ENCODE results near the gene ITM2C. TPM values are rescaled to one million over a fixed set of nuclear protein-coding genes. Genes with fewer than 3 reads are reported as not detected.

The ITM2C gene
- total and polyA plus RNA-seq, 2 of the 8 experiments (the other 6 are each of a cell fraction or from before 2014, with no cell fraction given) = 362 to 742 TPM

DNA sequence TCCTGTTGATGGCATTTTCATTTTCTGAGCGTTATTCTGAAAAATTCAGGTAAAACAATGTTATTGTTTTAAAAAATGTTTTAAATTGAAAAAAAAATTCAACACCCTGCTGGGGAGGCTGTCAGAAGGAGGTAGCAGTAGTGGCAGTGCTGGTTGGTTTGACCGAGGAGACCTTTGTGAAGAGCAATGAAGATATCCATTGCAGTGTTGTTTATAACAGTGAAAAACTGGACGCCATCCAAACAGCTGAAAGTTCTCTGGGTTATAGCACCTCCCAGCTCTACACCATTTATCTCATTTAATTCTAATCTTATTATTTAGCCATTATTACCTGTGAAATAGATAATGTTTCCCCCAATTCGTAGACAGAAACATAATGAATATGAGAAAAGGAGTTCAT, 12.6 kb upstream of the ITM2C start:
- DNase-seq (ENCODE audit: low read depth in 1 of 2, low spot score in 2 of 2) = no peak
- H2BK20ac ChIP-seq (ENCODE audit: low read length) = no peak overlapping the region
- H3K36me3 ChIP-seq (ENCODE audit: control insufficient read depth in 2 of 4, insufficient read depth in 4 of 4, low read length in 3 of 4) = no peaks in the 10 kb centered on the region
- no peak overlapping the region for H4K8ac ChIP-seq (ENCODE audit: extremely low read depth, insufficient read depth, low read length)
- WGBS, 2 experiments (ENCODE audit: extremely low coverage in 1 of 2, insufficient coverage in 1 of 2, insufficient read length in 1 of 2, insufficient replicate concordance in 2 of 2, low coverage in 1 of 2, low lambda C conversion rate in 2 of 2, missing lambda C conversion rate in 1 of 2) = 95% methylated on average over 4 of the region's 4 CpGs; no CpG with 5 or more reads in 1 of the 2 experiments
- no peak overlapping the region for H2BK5ac ChIP-seq (ENCODE audit: low read depth, low read length)
- ChIA-PET CTCF (ENCODE audit: partially characterized antibody) (interaction anchor here (0.9 to 6.7 kb wide), 11 partner anchors 9 to 134 kb away, joined by 3 to 86 read pairs (median 7); partner anchors contain the start of gene ITM2C), POLR2A (ENCODE audit: partially characterized antibody) (interaction anchor here (1.2 to 1.9 kb wide), 3 partner anchors 12 to 17 kb away, joined by 3 to 10 read pairs (median 5); partner anchors contain the start of gene ITM2C)
- H3K14ac ChIP-seq (ENCODE audit: insufficient read length) = no peak overlapping the region
- no peak overlapping the region for H3K23ac ChIP-seq (ENCODE audit: insufficient read length)
- H2BK120ac ChIP-seq (replicated peaks; ENCODE audit: low read depth, low read length) = no peak overlapping the region
- no peaks in the 10 kb centered on the region for H3K79me1 ChIP-seq (ENCODE audit: low read depth, low read length)
- no peak overlapping the region for H3K18ac ChIP-seq (ENCODE audit: extremely low read depth, low read length)
- no peak overlapping the region for H3K9ac ChIP-seq (replicated peaks in 1 of 4; ENCODE audit: extremely low read depth in 1 of 4, low read depth in 3 of 4, low read length in 3 of 4)
- H2AK5ac ChIP-seq (ENCODE audit: low read depth, low read length) = no peak overlapping the region
- H4K20me1 ChIP-seq (replicated peaks in 1 of 2; ENCODE audit: control insufficient read depth in 1 of 2, insufficient read depth in 2 of 2, low read length in 2 of 2) = no peaks in the 10 kb centered on the region
- H3K9me3 ChIP-seq (ENCODE audit: insufficient read depth in 2 of 2, low read depth in 1 of 2, low read length in 1 of 2) = no peaks in the 10 kb centered on the region
- H3K56ac ChIP-seq (replicated peaks; ENCODE audit: insufficient read length, low read depth, low read length) = no peak overlapping the region
- FAIRE-seq = no peak
- no peak overlapping the region for H2AFZ ChIP-seq (ENCODE audit: low read length)
- no peaks in the 10 kb centered on the region for H3K79me2 ChIP-seq (ENCODE audit: control insufficient read depth in 1 of 2, insufficient read depth in 2 of 2, low read length in 2 of 2)
- H2BK12ac ChIP-seq (ENCODE audit: low read depth, low read length) = no peak overlapping the region
- peaks cover 0 to 5% (median 0%) of the 10 kb centered on the region in 4 experiments; a peak in 1 of 7 replicates for H3K4me1 ChIP-seq (replicated peaks in 1 of 4; ENCODE audit: control insufficient read depth in 3 of 4, insufficient read depth in 4 of 4, low read length in 3 of 4)
- H2BK15ac ChIP-seq (ENCODE audit: low read length) = no peak overlapping the region
- H4K5ac ChIP-seq (ENCODE audit: insufficient read length, low read depth, low read length) = no peak overlapping the region
- H3K27ac ChIP-seq (ENCODE audit: low read depth, low read length) = no peak overlapping the region
- H3K4me3 ChIP-seq (ENCODE audit: extremely low read depth in 1 of 4, insufficient read depth in 2 of 4, low read depth in 3 of 4, low read length in 4 of 4) = no peak overlapping the region
- H3K4me2 ChIP-seq (ENCODE audit: insufficient read depth in 1 of 2, low read depth in 2 of 2, low read length in 2 of 2) = no peak overlapping the region
- H3K4ac ChIP-seq (replicated peaks; ENCODE audit: insufficient read length, low read depth, low read length) = no peak overlapping the region
- H3K23me2 ChIP-seq (ENCODE audit: low read depth, low read length) = 0 out of 2 replicates have a peak, but pooled peaks cover 2% of the 10 kb centered on the region
- H4K91ac ChIP-seq (replicated peaks; ENCODE audit: insufficient read length, low read length) = no peak overlapping the region
- H3K27me3 ChIP-seq (replicated peaks in 1 of 4; ENCODE audit: control insufficient read depth in 3 of 4, extremely low read depth in 1 of 4, insufficient read depth in 3 of 4, low read length in 3 of 4) = no peaks in the 10 kb centered on the region; a peak in 1 of 7 replicates
- TF ChIP-seq RNF2 (IDR thresholded peaks at IDR 0.05; ENCODE audit: borderline replicate concordance, low read depth, low read length, missing control alignments, poor library complexity, severe bottlenecking) (no peak), SIX5 (IDR thresholded peaks at IDR 0.05; ENCODE audit: low read depth, low read length) (no peak), JUN (IDR thresholded peaks at IDR 0.05; ENCODE audit: low read depth, low read length) (no peak), KDM4A (IDR thresholded peaks at IDR 0.05; ENCODE audit: low read depth, low read length, severe bottlenecking) (no peak), SIRT6 (IDR thresholded peaks at IDR 0.05; ENCODE audit: low read length) (no peak), SP4 (IDR thresholded peaks at IDR 0.05; ENCODE audit: low read length) (no peak)
